HG03066 (cell line): Measurements from ENCODE around the gene LTC4S.

ENCODE experiments used
- ATAC-seq: cut with Tn5 transposase; IDR thresholded peaks from one replicate; pipeline ENCODE4 v1.9.1; 2021; ENCODE audit warnings: low read depth; ENCODE audit not compliant: unreplicated experiment

The LTC4S gene

DNA sequence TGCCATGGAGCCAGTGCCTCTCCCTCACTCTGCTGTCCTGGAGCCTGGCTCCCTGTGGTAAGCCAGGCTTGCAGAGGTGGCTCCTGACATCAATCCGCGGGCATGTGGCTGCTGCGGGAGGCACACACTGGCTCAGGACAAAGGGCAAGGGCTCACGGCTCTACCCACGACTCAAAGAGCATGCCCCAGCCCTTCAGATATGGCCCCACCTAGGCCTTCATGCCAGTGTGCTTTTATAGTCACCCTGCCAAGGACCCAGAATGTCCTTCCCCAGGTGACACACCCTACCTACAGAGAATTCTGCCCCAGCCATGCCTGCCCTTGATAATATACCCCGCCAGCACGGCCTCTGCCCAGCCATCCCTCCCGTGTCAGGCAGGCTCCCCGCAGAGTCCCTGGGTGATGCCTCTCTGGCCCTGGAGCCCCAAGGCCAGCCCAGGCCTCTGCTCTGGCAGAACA is 11.3 kb downstream of the LTC4S start:
- ATAC-seq = no peak

DNA sequence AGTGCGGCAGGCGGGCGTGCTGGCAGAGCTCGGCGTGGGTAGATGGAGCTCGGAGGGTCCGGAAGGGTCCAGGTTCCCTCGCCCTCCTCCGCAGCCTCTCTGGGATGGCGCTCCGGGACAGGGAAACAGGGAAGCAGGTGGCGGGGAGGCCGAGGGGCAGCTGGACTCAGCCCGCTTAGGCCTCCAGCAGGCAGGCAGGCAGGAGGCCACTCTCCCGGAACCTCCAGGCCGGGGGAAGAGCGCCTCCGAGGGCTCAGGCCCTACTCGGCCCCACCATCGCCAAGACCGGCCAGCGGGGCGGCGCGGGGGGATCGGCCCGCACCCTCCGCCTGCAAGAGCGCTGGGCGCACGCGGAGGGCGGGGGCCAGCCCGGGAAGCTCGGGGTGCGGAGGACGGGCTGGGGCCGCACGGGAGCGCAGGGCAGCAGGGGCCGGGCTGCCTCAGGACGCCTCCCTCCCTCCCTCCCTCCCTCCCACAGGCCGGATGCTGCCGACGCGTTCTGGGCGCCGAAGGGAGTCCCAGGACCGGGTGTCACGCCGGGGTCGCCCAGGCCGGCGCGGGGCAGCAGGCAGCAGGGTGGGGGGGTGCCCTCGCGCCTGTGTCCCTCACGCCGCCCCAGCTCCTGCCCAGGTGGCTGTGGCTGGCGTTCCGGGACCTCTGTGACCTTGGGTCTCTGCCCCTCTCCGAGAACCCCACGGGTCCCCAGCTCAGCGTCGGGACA is 11.9 kb downstream of the LTC4S start:
- peak; percentile 32 for ATAC-seq

DNA sequence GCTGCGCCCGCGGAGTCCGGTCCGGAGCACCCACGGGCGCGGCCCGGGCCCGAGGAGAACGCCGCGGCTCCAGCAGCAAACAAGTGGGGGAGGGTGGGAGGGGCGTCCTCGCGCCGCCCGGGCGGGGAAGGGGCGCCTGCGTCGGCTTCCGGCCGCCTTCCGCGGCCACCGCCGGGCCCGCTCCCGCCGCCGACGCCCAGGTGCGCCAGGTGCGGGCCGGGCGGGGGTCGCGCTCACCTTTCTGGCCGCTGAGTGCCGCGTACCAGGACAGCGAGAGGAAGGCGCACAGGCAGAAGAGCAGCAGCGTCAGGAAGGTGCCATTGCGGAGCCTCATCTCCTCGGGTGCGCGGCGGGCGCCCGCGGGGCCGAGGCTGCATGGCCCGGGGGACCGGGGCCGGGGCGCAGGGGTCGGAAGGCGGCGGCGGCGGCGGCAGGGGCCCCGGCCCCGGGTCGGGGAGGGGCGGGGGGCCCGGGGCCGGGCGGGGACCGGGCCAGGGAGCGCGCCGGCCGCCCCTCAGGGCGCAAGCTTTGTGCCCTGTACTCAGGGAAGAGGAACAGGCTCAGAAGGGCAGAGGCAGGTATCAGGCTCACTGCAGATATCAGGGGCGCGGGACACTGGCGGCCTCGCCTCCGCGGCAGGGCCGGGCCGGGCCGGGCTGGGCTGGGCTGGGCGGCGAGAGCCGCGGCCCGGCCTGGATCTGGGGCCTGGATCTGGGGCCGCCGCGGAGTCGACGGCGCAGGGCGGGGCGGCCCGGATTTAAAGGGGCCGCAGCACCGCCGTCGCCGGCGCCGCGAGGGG is 12.7 kb downstream of the LTC4S start, which contains the start of gene MGAT4B:
Gene MGAT4B (minus strand): TSS at position 617 of the 799 bp plus-strand sequence. CDS start 283 bp downstream, at position 334.
- ATAC-seq = peak; percentile 54

DNA sequence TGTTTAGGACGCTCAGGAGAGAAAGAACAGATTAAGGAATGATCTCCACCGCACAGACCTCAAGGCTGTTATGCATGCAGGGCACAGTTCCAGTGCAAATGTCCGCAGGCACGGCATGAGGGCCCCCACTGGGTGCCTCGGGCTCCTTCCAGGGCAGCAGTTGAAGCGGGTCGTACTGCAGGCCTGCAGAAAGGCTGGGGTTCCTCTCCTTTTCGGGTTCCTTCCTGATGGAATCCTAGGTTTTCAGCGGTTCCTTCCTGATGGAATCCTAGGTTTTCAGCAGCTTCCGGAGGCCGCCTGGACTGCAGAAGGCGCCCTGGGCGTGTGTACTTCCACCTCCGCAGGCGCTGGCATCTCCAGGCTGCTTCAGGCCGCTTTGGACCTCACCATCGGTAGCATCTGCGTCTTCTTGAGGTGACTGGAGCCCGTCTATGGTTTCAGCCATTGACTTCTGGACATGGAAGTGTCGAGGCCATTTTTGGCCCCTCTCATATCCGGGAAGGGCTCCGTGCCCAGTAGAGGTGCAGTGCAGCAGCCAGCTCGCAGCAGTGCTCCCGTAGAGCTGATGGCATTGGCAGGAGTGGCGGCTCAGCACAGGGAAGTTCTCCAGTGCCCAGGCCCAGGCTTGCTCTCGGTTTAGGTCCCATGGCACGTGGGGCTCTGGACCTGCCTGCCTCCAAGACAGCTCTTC is 18.5 kb downstream of the LTC4S start:
- ATAC-seq = no peak

DNA sequence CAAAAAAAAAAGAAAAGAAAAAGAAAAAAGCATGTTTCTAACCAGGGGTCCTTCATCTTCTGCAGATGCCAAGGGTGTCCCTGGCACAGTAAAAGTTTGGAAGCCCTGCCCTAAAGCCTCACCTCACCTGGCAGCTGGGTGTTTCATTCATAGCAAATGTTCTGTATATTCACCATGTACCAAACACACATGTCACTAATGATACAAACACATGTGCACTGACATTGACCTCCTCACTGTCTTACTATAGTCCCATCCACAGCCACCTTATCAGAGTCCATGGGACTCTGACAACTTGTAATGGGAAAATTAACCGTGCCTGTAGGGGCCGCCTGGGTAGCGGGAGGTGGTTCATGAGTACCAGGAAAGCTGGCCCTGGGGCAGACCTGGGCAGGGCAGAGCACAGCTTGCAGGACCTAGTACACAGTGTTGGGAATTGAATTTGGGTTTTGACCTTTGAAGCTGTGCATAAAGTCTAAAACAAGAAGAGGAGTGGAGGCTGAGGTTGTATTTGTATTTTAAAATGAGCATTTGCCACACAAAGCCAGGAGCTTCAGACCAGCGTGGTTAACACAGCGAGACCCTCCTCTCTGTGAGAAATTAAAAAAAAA is 19.3 kb downstream of the LTC4S start:
- no peak for ATAC-seq

DNA sequence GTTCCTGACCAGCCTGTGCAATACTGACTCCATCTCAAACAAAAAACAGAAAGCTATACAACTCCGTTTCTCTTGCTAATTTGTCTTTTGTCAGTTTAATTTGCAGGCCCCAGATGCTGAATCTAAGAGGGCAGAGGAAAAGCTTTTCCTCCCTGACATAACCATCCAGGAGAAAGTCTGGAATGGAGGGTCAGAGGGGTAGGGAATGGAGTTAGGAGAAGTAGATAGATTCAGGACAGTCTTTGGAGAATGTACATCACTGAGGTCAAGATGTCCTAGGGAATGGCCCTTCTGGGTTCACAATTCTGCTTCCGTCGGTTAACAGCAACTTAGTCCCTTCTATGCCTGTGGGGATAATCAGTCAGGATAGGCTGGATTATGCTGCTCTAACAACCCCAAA is 20.3 kb downstream of the LTC4S start:
- ATAC-seq = no peak

DNA sequence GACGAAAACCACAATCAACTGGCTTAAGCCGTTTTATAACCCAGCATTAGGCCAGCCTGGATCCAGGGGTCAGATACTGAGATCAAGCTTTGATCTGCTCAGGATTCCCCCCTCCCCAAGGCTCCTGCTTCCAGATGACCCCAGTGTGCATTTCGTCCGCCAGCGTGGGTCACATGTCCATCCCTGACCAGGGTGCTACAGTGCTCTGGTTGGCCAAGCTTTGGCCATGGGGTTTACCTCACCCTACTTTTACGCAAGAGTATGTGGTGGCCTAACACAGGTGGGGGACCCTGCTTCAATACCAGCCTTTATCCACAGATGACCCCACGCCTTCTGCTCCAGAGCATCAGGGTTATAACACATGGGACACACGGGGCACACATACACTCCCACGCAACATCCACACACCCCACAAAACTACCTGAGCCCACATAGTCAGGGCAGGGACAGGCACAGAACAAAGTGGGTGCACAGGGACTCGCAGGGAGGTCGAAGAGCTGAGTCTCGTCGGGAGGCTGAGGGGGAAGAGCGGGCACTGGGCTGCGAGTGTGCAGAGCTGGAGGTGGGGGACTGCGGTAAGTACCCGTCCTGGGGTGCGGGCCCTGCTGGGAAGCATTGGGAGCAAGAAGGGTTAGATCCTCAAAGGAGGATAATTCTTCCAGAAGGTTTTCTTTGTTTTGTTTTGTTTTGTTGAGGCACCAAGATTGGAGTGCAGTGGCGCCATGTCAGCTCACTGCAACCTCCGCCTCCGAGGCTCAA is 21.9 kb downstream of the LTC4S start:
- no peak for ATAC-seq

DNA sequence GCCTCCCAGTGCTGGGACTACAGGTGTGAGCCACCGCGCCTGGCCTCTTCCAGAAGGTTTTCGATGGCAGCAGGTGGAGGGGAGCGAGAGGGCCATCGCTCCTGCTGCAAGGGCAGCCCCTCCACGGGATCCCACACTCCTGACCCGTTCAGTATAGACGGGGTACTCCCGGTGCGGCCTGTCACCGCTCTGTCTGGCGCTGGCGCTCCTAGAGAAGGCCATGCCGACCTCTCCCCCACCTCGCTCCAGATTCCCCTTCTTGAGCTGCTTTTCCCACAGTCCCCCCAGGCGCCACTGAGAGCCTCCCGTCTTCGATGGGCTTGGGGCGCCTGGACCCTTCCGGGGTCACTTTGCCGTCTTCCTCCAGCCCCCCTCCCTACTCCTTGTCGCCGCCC is 22.6 kb downstream of the LTC4S start:
- ATAC-seq = no peak

DNA sequence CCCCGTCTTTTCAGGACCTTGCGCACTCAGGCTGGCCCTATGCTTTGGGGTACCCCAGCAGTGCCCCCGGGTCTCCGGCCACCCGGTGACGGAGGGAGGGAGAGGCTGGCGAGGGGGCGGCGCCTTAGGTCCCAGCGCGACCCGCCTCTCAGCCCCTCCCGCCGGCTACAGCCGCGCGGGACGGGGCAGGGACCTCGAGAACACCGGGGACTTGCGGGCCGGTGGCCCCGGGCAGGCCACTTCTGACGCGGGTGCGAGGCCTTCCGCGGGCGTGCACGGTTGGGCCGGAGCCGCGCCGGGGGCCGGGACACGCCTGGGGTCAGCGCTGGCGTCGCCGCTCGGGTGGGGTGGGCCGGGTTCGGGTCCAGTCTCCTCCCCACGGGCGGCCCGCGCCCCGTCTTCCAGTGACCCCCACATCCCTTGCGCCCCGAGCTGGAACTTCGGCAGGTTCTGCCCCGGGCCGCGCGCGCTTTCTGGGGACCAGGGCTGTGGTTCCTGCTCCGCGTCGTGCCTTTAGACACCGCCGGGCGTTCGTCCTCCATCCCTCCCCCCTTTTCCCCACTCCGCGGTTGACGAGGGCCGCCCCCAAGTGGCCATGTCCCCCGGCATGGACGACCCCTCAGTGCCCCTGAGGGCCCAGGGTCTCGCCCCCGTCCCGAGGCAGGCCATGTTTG is 23.1 kb downstream of the LTC4S start:
- no peak for ATAC-seq

DNA sequence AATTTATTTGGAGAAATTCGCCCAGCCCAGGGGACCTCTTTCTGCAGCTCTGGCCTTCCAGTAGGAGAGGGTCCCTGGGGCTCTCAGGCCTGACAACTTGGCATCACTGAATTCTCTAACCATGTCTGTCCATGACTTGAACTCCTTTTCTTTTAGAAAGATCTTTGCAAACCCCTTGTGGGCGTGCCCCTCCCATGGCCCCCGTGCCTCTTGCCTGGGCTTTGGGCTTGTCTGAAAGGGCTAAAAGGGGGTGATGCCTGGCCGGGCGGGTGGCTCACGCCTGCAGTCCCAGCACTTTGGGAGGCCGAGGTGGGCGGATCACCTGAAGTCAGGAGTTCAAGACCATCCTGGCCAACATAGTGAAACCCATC is 23.7 kb downstream of the LTC4S start:
- no peak for ATAC-seq

DNA sequence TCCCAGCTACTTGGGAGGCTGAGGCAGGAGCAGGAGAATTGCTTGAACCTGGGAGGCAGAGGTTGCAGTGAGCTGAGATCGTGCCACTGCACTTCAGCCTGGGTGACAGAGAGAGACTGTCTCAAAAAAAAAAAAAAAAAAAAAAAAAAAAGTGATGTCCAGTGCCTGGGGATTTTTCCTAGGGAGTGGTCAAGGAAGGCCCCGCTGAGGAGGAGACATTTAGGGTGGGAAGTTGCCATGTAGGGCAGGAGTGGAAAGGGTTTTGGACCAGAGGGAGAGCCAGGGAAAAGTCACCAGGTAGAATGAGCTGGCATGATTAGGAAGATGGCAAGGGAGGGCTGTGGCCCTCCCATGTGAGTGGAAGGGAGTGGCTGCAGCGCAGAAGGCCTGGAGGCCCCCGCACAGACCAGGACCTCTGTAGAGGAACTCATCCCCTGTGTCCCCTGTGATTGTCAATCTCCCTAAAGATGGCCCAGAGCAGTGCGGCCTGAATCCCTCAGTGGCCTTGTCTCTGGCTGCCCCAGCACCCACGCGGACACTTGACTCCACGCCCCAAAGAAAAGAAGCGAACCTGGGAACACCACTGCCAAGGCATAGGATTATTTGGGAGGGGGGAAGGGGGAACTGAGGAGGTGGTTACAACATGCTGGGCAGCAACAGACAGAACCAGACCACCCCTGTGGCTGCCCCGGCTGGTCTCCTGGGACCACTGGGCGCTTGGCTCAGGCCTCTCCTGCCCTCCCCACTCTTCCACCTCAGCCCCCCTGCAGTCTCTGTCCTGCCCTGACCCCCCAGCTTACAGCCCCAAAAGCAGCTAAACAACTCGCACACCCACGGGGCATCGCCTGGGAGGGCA is 24.3 kb downstream of the LTC4S start:
- no peak for ATAC-seq

DNA sequence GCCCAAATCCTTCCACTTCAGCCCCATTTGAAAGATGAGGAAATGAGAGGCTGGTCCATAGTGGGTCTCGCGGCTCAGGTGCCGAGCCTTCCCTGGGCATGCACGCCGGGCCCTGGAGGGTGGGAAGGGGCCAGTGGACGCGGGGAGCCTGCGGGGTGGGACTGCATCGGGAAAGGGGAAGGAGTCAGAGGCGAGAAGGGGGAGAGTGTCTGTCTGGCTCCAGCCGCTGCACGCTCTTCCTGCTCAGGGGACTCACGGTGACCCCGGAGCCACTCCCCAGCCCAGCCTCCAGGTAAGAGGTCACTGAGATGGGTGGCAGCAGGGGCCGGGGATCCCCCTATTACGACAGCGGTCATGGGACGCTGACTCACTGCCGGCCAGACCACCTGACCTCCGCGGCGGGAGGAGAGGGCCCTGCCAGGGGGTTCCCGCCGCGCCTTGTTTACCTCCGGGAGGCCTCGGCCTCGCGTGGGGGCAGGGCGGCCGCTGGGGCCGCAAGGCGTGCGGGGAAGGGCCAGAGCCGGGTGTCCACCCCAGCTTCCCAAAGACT is 25.0 kb downstream of the LTC4S start:
- ATAC-seq = peak; percentile 48

DNA sequence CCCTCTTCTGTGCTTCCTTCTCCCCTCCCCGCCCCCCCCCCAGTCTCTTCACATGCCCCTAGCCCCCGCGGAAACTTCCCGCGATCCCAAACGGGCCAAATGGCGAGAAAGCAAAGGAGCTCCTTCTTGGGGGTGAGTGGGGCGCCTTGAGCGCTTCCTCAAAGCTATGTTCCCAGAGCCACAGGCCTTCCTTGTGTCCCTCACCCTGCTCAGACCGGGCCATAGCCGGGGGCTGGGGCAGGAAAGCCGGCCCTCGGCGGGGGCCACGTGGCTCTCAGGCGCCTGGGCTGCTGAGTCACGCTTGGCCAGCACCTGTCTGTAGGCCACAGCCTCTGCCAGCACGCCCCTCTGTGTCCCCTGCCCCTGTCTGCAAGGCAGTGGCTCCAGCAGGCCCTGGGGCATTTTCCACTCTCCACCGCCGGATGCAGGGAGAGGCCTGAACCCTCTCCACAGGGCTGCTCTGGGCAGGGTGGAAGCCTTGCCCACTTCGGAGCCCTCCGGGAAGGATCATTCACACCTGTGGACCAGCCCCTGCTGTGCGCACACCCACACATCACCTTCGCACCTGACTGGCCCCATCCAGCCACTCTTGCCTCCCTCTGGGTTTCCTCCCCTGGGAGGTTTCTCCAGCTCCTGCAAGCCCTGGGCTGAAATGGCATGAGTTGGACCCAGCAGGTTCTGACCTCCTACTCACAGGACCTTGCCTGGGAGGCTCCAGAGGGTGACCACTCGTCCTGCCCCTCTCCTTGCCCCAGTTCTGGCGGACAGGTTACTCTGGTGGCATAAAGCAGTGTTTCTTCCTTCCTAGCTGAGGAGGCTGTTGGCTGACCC is 25.7 kb downstream of the LTC4S start:
- no peak for ATAC-seq

DNA sequence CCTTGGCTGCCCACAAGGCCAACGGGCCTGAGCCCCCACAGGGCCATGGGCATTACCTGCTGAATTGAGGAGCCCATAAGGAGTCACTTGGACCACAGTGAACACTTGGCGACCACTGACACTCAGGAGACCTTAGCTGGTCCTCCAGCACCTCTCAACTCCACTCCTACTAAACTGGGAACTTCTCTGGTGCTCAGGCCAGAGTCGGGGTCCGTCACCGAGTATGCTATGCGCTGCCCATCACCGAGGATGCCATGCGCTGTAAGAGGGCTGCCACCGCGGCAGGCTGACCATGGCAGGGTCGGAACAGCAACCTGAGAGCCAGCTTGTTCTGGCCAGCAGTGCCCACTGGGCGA is 26.3 kb downstream of the LTC4S start:
- no peak for ATAC-seq

DNA sequence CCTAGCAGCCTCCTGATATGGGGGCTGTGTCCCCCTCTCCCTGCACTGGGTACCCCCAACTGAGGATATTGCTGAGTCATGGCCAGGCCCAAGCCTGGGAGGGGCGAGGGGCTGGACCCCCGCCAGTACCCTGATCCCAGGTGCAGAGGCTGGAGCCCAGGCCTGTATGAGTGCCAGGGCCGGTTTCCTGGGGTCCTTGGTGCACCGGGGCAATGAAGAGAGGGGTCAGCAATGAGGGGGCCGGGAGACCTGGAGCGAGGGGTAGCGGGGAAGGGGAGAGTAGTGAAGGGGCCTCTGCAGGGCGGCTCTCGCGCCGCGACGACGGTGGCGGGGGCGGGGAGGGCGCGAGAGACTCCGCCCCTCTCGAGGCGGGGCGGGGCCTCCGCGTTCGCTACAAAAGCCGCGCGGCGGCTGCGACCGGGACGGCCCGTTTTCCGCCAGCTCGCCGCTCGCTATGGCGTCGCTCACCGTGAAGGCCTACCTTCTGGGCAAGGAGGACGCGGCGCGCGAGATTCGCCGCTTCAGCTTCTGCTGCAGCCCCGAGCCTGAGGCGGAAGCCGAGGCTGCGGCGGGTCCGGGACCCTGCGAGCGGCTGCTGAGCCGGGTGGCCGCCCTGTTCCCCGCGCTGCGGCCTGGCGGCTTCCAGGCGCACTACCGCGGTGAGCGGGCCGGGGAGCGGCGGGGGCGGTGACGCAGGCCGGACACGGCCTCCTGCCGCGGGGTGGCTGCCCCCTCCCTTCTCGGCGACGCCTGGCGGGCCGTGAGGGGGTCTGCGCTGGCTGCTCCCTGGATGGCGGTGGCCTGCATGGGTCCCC is 26.9 kb downstream of the LTC4S start, which contains the start of gene SQSTM1:
Gene SQSTM1 (plus strand): TSS at position 423 of the 815 bp plus-strand sequence. CDS start 32 bp downstream, at position 455.
- ATAC-seq = peak; percentile 36

DNA sequence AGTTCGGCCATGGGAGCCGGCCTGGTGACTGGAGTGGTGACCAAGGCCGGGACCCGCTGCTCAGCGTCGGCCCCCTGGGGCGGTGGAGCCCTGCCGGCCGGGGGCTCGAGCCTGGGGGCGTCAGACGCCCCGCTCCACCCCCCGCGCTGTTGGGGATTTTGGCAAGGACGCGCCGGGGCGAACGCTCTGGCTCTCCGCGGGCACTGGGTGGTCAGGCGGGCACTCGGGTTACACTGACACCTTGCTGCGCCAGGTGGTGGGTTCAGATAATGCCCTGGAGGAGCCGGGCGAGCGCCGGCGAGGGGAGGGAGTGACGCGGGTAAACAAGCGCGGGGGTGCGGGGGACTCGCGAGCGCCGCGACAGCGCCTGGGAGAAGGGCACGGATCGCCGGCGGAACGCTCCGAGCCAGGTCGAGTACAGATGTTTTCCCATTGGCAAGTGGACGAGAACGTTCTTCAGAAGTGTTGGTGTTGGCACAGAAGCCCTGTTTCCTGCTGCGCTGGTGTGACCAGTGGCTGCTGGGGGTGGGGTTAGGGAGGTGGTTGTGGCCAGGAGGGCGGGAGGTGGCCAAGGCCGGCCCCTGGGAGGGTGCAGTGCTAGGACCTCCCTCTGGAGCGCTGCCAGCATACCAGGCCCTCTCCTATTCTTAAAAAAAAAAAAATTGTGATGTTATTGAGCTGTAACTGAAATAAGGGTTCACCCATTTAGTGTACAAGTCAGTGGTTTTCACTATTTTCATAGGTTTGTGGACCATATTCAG is 27.7 kb downstream of the LTC4S start:
- ATAC-seq = peak; percentile 39
